ENCODE data around the gene MDN1.

GRCh38 chr6:89840538-89840937, 20.9 kb upstream of the MDN1 start:
- TF ChIP-seq CTCF (IDR thresholded peaks at IDR 0.05) (no peak), POLR2A (IDR thresholded peaks at IDR 0.05) (no peak)
